GM12878 (cell line): ENCODE data around the gene SUPT3H. TPM values are rescaled to one million over a fixed set of nuclear protein-coding genes. Genes with fewer than 3 reads are reported as not detected.

Experiments
- ATAC-seq: fragments of 200-7000 bp; cut with Tn5 transposase; 3 replicates; pipeline ENCODE4 v1.9.1; 2020; ENCODE audit warnings: mild to moderate bottlenecking, moderate library complexity
- BruUV-seq: library from RNA; stranded (reverse); fragments of 400-500 nt; replicated peaks from 2 replicates; lab custom pipeline; 2021; lab: Mats Ljungman, UMichigan
- CTCF ChIA-PET: fragments of 300-600 bp; sonication (Branson Sonifier 250); formaldehyde crosslinking; extraction: SDS; loops from one replicate; lab custom pipeline; 2021; ENCODE audit warnings: inconsistent platforms; lab: Yijun Ruan, JAX
- POLR2A ChIA-PET: fragments of 350-600 bp; formaldehyde crosslinking; extraction: SDS; loops from one replicate; lab custom pipeline; 2021; ENCODE audit warnings: inconsistent platforms; lab: Charles Lee
- RAD21 ChIA-PET: fragments of 300-600 bp; sonication (Branson Sonifier 250); formaldehyde crosslinking; loops from one replicate; lab custom pipeline; 2023; ENCODE audit warnings: antibody characterized with exemption; ENCODE audit not compliant: unreplicated experiment; lab: Charles Lee
- SMC1A ChIA-PET: fragments of 300-600 bp; sonication (Branson Sonifier 250); formaldehyde crosslinking; loops from one replicate; lab custom pipeline; 2023; ENCODE audit not compliant: unreplicated experiment, uncharacterized antibody; lab: Charles Lee
- DNase-seq: peaks from one replicate; pipeline ENCODE4 v3.0.0-alpha.2; 2011; ENCODE audit warnings: low read depth, low spot score
- FAIRE-seq: peaks from 3 replicates; lab custom pipeline; 2011; peaks lifted over from hg19 to GRCh38; lab: Jason Lieb, UNC
- H2AFZ ChIP-seq: 2 replicates; pipeline ENCODE4 v1.6.0; 2011; ENCODE audit warnings: low read depth, low read length, control low read depth; ENCODE audit not compliant: control insufficient read depth
- H3K27ac ChIP-seq: 2 replicates; pipeline ENCODE4 v1.5.1; 2011; ENCODE audit warnings: control low read depth; ENCODE audit not compliant: control insufficient read depth, insufficient read depth
- H3K27me3 ChIP-seq, 2 experiments: replicated peaks in 1 of 2; 2 replicates each; pipeline versions ENCODE4 v1.6.0 to v1.6.1; 2011; ENCODE audit warnings: low read length in 1 of 2; ENCODE audit not compliant: control insufficient read depth in 2 of 2, insufficient read depth in 2 of 2
- H3K36me3 ChIP-seq, 2 experiments: 2 replicates each; pipeline ENCODE4 v1.5.1; 2011; ENCODE audit warnings: low read length in 1 of 2; ENCODE audit not compliant: control insufficient read depth in 2 of 2, insufficient read depth in 2 of 2
- H3K4me1 ChIP-seq: 2 replicates; pipeline ENCODE4 v1.6.1; 2011; ENCODE audit warnings: mild to moderate bottlenecking, low read length, moderate library complexity, mixed read lengths; ENCODE audit not compliant: control insufficient read depth, insufficient read depth
- H3K4me2 ChIP-seq: 2 replicates; pipeline ENCODE4 v1.6.0; 2011; ENCODE audit warnings: control low read depth; ENCODE audit not compliant: control insufficient read depth, insufficient read depth
- H3K4me3 ChIP-seq: fragments of 200-600 bp; sonication (generic); 2 replicates; pipeline ENCODE4 v1.5.1; 2016
- H3K79me2 ChIP-seq: 2 replicates; pipeline ENCODE4 v1.6.0; 2011; ENCODE audit warnings: low read length; ENCODE audit not compliant: control insufficient read depth, insufficient read depth
- H3K9ac ChIP-seq: 2 replicates; pipeline ENCODE4 v1.8.0; 2011; ENCODE audit warnings: low read length, control low read depth, mixed read lengths; ENCODE audit not compliant: control insufficient read depth, insufficient read depth
- H3K9me3 ChIP-seq: replicated peaks from 3 replicates; pipeline ENCODE4 v1.5.1; 2011; ENCODE audit warnings: mild to moderate bottlenecking, low read length; ENCODE audit not compliant: control insufficient read depth, insufficient read depth
- H4K20me1 ChIP-seq: 2 replicates; pipeline ENCODE4 v1.6.0; 2011; ENCODE audit not compliant: control insufficient read depth, insufficient read depth
- RAD21 ChIP-seq: IDR thresholded peaks from 2 replicates; pipeline ENCODE4 v1.6.1; 2011; ENCODE audit warnings: mild to moderate bottlenecking, low read depth, low read length, moderate library complexity; ENCODE audit not compliant: insufficient read depth
- SMC3 ChIP-seq: IDR thresholded peaks from 2 replicates; pipeline ENCODE4 v1.6.1; 2011; ENCODE audit warnings: low read length, improper control_type of control experiment, borderline replicate concordance
- SP1 ChIP-seq: IDR thresholded peaks from one replicate; pipeline ENCODE4 v1.6.1; 2011; ENCODE audit warnings: low read depth, low read length
- WGBS: methylation state at CpG from one replicate; pipeline ENCODE4 v1.1.6; 2016; ENCODE audit warnings: low lambda C conversion rate; ENCODE audit not compliant: insufficient replicate concordance, insufficient coverage; ENCODE audit errors: missing lambda C conversion rate; 5-methylcytosine and 5-hydroxymethylcytosine counted together
- in situ Hi-C: fragments of 300-500 bp; cut with MboI; formaldehyde crosslinking; loops from 9 replicates; pipeline ENCODE4 v1.14.3; 2018; ENCODE audit warnings: mixed read lengths
- intact Hi-C: fragments of 100-400 bp; cut with micrococcal nuclease; formaldehyde crosslinking; loops from one replicate; pipeline ENCODE4 v1.14.2; 2022; ENCODE audit not compliant: unreplicated experiment
- polyA plus RNA-seq, 11 experiments: library from polyadenylated mRNA; depleted of rRNA in 4 of 11; unstranded in 6 of 11; stranded (reverse) in 5 of 11; fragments of >200 nt; fragmentation: Nextera tagmentation in 4 of 11; fragmentation: Illumina TruSeq in 1 of 11; extraction: Ambion mirVana in 4 of 11; extraction: Trizol in 1 of 11; gene quantifications; 1 replicate in 1 of 11; 2 replicates in 10 of 11; pipeline versions ENCODE4 v1.2.1 to v1.2.3, GENCODE V29; 2011 to 2016; ENCODE audit warnings: inconsistent platforms in 2 of 11, missing spikeins in 2 of 11, low read depth in 1 of 11
- total RNA-seq, 4 experiments: library from RNA; depleted of rRNA in 3 of 4; stranded (reverse); fragments of >200 nt in 3 of 4; fragmentation: Illumina TruSeq in 1 of 4; extraction: Trizol in 1 of 4; gene quantifications; 2 replicates each; pipeline versions ENCODE4 v1.2.1 to v1.2.3, GENCODE V29; 2013 to 2021
- TF ChIP-seq, protein P1 (sequence below), 3 experiments: IDR thresholded peaks in 2 of 3; conservative IDR thresholded peaks in 1 of 3; 2 replicates each; pipeline ENCODE4 v1.5.1; 2011; ENCODE audit warnings: low read depth in 3 of 3, low read length in 3 of 3, mild to moderate bottlenecking in 3 of 3, control low read depth in 2 of 3, moderate library complexity in 2 of 3, inconsistent platforms in 1 of 3, mixed read lengths in 1 of 3; ENCODE audit not compliant: control insufficient read depth in 2 of 3, insufficient read depth in 1 of 3; ENCODE audit errors: extremely low read depth in 1 of 3
- TF ChIP-seq, protein P2 (sequence below): fragments of 450-650 bp; formaldehyde crosslinking; IDR thresholded peaks from 2 replicates; pipeline ENCODE4 v1.4.0; 2020; ENCODE audit warnings: mild to moderate bottlenecking, moderate library complexity

Gene SUPT3H
- total and polyA plus RNA-seq, 10 of the 15 experiments (the other 5 are each of a cell fraction or from before 2014, with no cell fraction given): 0.51 to 3.7 (median 2.0) TPM

DNA sequence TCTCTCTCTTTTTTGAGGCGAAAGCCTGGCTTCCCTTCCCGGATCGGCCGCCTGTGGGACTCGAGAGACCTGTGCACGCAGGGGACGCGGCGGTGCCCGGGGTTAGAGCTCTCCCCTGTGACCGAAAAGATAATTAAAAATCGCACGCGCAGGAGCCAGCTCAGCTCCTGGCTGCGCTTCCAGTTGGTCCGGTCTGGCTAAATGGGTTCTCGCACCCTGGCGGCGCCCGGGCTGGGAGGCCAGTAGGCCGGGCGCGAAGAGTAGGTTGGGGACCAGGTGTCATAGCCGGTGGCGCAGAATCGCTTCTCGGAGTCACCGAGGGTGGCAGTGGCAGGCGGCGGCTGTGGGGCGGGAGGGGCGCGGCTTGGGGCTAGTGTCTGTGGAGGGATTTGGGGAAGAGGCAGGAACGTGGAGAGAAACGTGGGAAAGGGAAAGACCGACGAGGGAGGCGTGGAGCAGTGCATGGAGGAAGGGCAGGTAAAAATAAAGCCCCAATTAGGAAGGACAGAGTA, 41.9 kb upstream of the SUPT3H start:
- Histone ChIP-seq H2AFZ (no peak overlapping the region), H4K20me1 (peaks cover 3% of the 10 kb centered on the region; the same call in 1 of the 2 replicates), H3K27ac (no peak overlapping the region), H3K4me2 (no peak overlapping the region), H3K4me3 (no peak overlapping the region), H3K36me3 (no peaks in the 10 kb centered on the region), H3K4me1 (no peaks in the 10 kb centered on the region; the same call in 1 of the 2 replicates), H3K27me3 (peaks cover 20 to 27% of the 10 kb centered on the region in 2 experiments), H3K9ac (no peak overlapping the region), H3K9me3 (no peaks in the 10 kb centered on the region), H3K79me2 (no peaks in the 10 kb centered on the region)
- ChIA-PET RAD21 (interaction anchor here (0.6 to 1.5 kb wide), 5 partner anchors 295 to 789 kb away, joined by 3 to 9 read pairs (median 3); no protein-coding TSS in a partner anchor), CTCF (interaction anchor here (0.7 to 3.7 kb wide), 3 partner anchors 333 to 764 kb away, joined by 3 to 16 read pairs (median 4); no protein-coding TSS in a partner anchor), SMC1A (interaction anchor here (0.7 to 1.9 kb wide), 2 partner anchors 11 to 503 kb away, joined by 3 to 5 read pairs; no protein-coding TSS in a partner anchor), POLR2A (interaction anchor here (0.5 kb wide), 1 partner anchor 276 kb away, joined by 3 read pairs; no protein-coding TSS in a partner anchor)
- no peak for FAIRE-seq
- 0% methylated on average over 24 of the region's 38 CpGs for WGBS
- intact Hi-C loops: loop anchor here (5.0 to 10.0 kb wide), 5 partner anchors 335 to 942 kb away; no protein-coding TSS in a partner anchor
- no TSS peak for BruUV-seq
- ATAC-seq: peak; percentile 64
- TF ChIP-seq SMC3 (peak; percentile 43; the same call in 1 of the 2 replicates), SP1 (no peak), RAD21 (peak; percentile 56)
- TF ChIP-seq, protein P1, sequence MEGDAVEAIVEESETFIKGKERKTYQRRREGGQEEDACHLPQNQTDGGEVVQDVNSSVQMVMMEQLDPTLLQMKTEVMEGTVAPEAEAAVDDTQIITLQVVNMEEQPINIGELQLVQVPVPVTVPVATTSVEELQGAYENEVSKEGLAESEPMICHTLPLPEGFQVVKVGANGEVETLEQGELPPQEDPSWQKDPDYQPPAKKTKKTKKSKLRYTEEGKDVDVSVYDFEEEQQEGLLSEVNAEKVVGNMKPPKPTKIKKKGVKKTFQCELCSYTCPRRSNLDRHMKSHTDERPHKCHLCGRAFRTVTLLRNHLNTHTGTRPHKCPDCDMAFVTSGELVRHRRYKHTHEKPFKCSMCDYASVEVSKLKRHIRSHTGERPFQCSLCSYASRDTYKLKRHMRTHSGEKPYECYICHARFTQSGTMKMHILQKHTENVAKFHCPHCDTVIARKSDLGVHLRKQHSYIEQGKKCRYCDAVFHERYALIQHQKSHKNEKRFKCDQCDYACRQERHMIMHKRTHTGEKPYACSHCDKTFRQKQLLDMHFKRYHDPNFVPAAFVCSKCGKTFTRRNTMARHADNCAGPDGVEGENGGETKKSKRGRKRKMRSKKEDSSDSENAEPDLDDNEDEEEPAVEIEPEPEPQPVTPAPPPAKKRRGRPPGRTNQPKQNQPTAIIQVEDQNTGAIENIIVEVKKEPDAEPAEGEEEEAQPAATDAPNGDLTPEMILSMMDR (IDR thresholded peaks at IDR 0.05 in 2 of 3, conservative IDR thresholded peaks at IDR 0.05 in 1 of 3; ENCODE audit: control insufficient read depth in 2 of 3, extremely low read depth in 1 of 3, insufficient read depth in 1 of 3, low read depth in 3 of 3, low read length in 3 of 3): peak; percentile 18 to 49 (median 22); a peak in 2 of 6 replicates
- TF ChIP-seq, protein P2, sequence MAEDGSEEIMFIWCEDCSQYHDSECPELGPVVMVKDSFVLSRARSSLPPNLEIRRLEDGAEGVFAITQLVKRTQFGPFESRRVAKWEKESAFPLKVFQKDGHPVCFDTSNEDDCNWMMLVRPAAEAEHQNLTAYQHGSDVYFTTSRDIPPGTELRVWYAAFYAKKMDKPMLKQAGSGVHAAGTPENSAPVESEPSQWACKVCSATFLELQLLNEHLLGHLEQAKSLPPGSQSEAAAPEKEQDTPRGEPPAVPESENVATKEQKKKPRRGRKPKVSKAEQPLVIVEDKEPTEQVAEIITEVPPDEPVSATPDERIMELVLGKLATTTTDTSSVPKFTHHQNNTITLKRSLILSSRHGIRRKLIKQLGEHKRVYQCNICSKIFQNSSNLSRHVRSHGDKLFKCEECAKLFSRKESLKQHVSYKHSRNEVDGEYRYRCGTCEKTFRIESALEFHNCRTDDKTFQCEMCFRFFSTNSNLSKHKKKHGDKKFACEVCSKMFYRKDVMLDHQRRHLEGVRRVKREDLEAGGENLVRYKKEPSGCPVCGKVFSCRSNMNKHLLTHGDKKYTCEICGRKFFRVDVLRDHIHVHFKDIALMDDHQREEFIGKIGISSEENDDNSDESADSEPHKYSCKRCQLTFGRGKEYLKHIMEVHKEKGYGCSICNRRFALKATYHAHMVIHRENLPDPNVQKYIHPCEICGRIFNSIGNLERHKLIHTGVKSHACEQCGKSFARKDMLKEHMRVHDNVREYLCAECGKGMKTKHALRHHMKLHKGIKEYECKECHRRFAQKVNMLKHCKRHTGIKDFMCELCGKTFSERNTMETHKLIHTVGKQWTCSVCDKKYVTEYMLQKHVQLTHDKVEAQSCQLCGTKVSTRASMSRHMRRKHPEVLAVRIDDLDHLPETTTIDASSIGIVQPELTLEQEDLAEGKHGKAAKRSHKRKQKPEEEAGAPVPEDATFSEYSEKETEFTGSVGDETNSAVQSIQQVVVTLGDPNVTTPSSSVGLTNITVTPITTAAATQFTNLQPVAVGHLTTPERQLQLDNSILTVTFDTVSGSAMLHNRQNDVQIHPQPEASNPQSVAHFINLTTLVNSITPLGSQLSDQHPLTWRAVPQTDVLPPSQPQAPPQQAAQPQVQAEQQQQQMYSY: no peak
- no peak for DNase-seq
- in situ Hi-C loops: loop anchor here (10.0 kb wide), 1 partner anchor 775 kb away; no protein-coding TSS in a partner anchor
